H9 (cell line): ENCODE measurements around the gene SEMA4D. TPM values are rescaled to one million over a fixed set of nuclear protein-coding genes. Genes with fewer than 3 reads are reported as not detected.

Experiments used
- DNase-seq: peaks from one replicate; pipeline ENCODE4 v3.0.0-alpha.2; 2017
- H2AFZ ChIP-seq: one replicate; pipeline ENCODE4 v1.6.1; 2013; ENCODE audit warnings: mild to moderate bottlenecking, low read length, control low read depth, moderate library complexity
- H2AK5ac ChIP-seq: 2 replicates; pipeline ENCODE4 v1.6.1; 2013; ENCODE audit warnings: low read length, control low read depth, mixed read lengths; ENCODE audit not compliant: insufficient read length
- H2BK120ac ChIP-seq: one replicate; pipeline ENCODE4 v1.6.1; 2013; ENCODE audit warnings: low read depth, mild to moderate bottlenecking, low read length, control low read depth, inconsistent platforms; ENCODE audit not compliant: poor library complexity, severe bottlenecking
- H2BK12ac ChIP-seq: 2 replicates; pipeline ENCODE4 v1.6.1; 2013; ENCODE audit warnings: low read length, control low read depth, mixed read lengths, low read depth; ENCODE audit not compliant: insufficient read length
- H2BK15ac ChIP-seq: 2 replicates; pipeline ENCODE4 v1.6.1; 2013; ENCODE audit warnings: low read depth, low read length, control low read depth
- H2BK20ac ChIP-seq: one replicate; pipeline ENCODE4 v1.6.1; 2013; ENCODE audit warnings: low read depth, mild to moderate bottlenecking, low read length, control low read depth, inconsistent platforms; ENCODE audit not compliant: poor library complexity, severe bottlenecking
- H2BK5ac ChIP-seq: 2 replicates; pipeline ENCODE4 v1.6.1; 2013; ENCODE audit warnings: low read length, control low read depth, mixed read lengths; ENCODE audit not compliant: insufficient read length
- H3K14ac ChIP-seq: 2 replicates; pipeline ENCODE4 v1.6.1; 2013; ENCODE audit warnings: low read length, control low read depth; ENCODE audit not compliant: insufficient read depth
- H3K18ac ChIP-seq: 2 replicates; pipeline ENCODE4 v1.6.1; 2013; ENCODE audit warnings: low read depth, mild to moderate bottlenecking, mixed read lengths, low read length, control low read depth; ENCODE audit not compliant: insufficient read length
- H3K23ac ChIP-seq: 2 replicates; pipeline ENCODE4 v1.6.1; 2013; ENCODE audit warnings: low read length, control low read depth, mixed read lengths, low read depth; ENCODE audit not compliant: insufficient read length
- H3K23me2 ChIP-seq: 2 replicates; pipeline ENCODE4 v1.6.1; 2013; ENCODE audit warnings: low read depth, mild to moderate bottlenecking, mixed read lengths, low read length, control low read depth; ENCODE audit not compliant: insufficient read length, poor library complexity, severe bottlenecking
- H3K27ac ChIP-seq: 2 replicates; pipeline ENCODE4 v1.5.1; 2013; ENCODE audit warnings: low read length, control low read depth, mixed read lengths, low read depth; ENCODE audit not compliant: insufficient read length
- H3K27me3 ChIP-seq: 2 replicates; pipeline ENCODE4 v1.6.1; 2013; ENCODE audit warnings: low read length, control low read depth, inconsistent platforms; ENCODE audit not compliant: insufficient read depth
- H3K4ac ChIP-seq: 2 replicates; pipeline ENCODE4 v1.6.1; 2013; ENCODE audit warnings: low read depth, mild to moderate bottlenecking, control low read depth, inconsistent platforms, low read length, moderate library complexity
- H3K4me1 ChIP-seq: 2 replicates; pipeline ENCODE4 v1.6.1; 2013; ENCODE audit warnings: low read length, control low read depth, inconsistent platforms; ENCODE audit not compliant: insufficient read depth
- H3K4me2 ChIP-seq: 2 replicates; pipeline ENCODE4 v1.6.1; 2013; ENCODE audit warnings: low read length, control low read depth, mixed read lengths; ENCODE audit not compliant: insufficient read length, insufficient read depth
- H3K56ac ChIP-seq: 2 replicates; pipeline ENCODE4 v1.6.1; 2013; ENCODE audit warnings: low read depth, mild to moderate bottlenecking, mixed read lengths, low read length, control low read depth; ENCODE audit not compliant: insufficient read length
- H3K79me1 ChIP-seq: 2 replicates; pipeline ENCODE4 v1.6.1; 2013; ENCODE audit warnings: low read depth, mild to moderate bottlenecking, moderate library complexity, low read length, control low read depth, inconsistent platforms; ENCODE audit not compliant: insufficient read depth, poor library complexity, severe bottlenecking
- H3K79me2 ChIP-seq: 2 replicates; pipeline ENCODE4 v1.6.1; 2013; ENCODE audit warnings: low read length, control low read depth, inconsistent platforms; ENCODE audit not compliant: insufficient read depth
- H3K9ac ChIP-seq: 2 replicates; pipeline ENCODE4 v1.6.1; 2013; ENCODE audit warnings: low read length, control low read depth, mixed read lengths; ENCODE audit not compliant: insufficient read length; ENCODE audit errors: extremely low read depth
- H3K9me3 ChIP-seq: one replicate; pipeline ENCODE4 v1.6.1; 2013; ENCODE audit warnings: low read depth, low read length, inconsistent platforms; ENCODE audit not compliant: control insufficient read depth
- H3T11ph ChIP-seq: one replicate; pipeline ENCODE4 v1.6.1; 2013; ENCODE audit warnings: mild to moderate bottlenecking, low read length, control low read depth, inconsistent platforms
- H4K20me1 ChIP-seq: one replicate; pipeline ENCODE4 v1.6.1; 2013; ENCODE audit not compliant: control insufficient read depth, insufficient read length, insufficient read depth
- H4K5ac ChIP-seq: 2 replicates; pipeline ENCODE4 v1.6.1; 2013; ENCODE audit warnings: low read depth, mild to moderate bottlenecking, mixed read lengths, low read length, control low read depth; ENCODE audit not compliant: insufficient read length
- H4K8ac ChIP-seq: replicated peaks from 2 replicates; pipeline ENCODE4 v1.6.1; 2013; ENCODE audit warnings: low read length, control low read depth, mixed read lengths, low read depth; ENCODE audit not compliant: insufficient read length
- H4K91ac ChIP-seq: 2 replicates; pipeline ENCODE4 v1.6.1; 2013; ENCODE audit warnings: low read depth, mild to moderate bottlenecking, moderate library complexity, mixed read lengths, low read length, control low read depth; ENCODE audit not compliant: insufficient read length
- H3K27ac Mint-ChIP-seq, 3 experiments: 2 replicates in 2 of 3; 3 replicates in 1 of 3; pipeline ENCODE4 v1.8.0; 2020 to 2021; ENCODE audit warnings: mixed read lengths in 3 of 3, mild to moderate bottlenecking in 1 of 3, moderate library complexity in 1 of 3
- H3K27me3 Mint-ChIP-seq: 2 replicates; pipeline ENCODE4 v1.8.0; 2021; ENCODE audit warnings: low read depth, mild to moderate bottlenecking, moderate library complexity, mixed read lengths
- H3K36me3 Mint-ChIP-seq, 3 experiments: 2 replicates in 2 of 3; 3 replicates in 1 of 3; pipeline ENCODE4 v1.8.0; 2020 to 2021; ENCODE audit warnings: low read depth in 3 of 3, mixed read lengths in 3 of 3; ENCODE audit not compliant: insufficient read depth in 1 of 3
- H3K4me1 Mint-ChIP-seq, 2 experiments: 2 replicates each; pipeline ENCODE4 v1.8.0; 2020; ENCODE audit warnings: mixed read lengths in 2 of 2
- H3K4me3 Mint-ChIP-seq, 2 experiments: 2 replicates in 1 of 2; 3 replicates in 1 of 2; pipeline ENCODE4 v1.8.0; 2020 to 2021; ENCODE audit warnings: mild to moderate bottlenecking in 2 of 2, mixed read lengths in 2 of 2, moderate library complexity in 1 of 2
- H3K9me3 Mint-ChIP-seq, 2 experiments: 2 replicates in 1 of 2; 3 replicates in 1 of 2; pipeline ENCODE4 v1.8.0; 2020; ENCODE audit warnings: mild to moderate bottlenecking in 2 of 2, mixed read lengths in 2 of 2, moderate library complexity in 1 of 2
- CTCF ChIP-seq: fragments of 200-600 bp; sonication (generic); conservative IDR thresholded peaks from 3 replicates; pipeline ENCODE4 v1.8.0; 2021; ENCODE audit warnings: antibody characterized with exemption, mild to moderate bottlenecking
- WGBS: extraction: QIAGEN DNeasy Blood & Tissue Kit; methylation state at CpG from one replicate; pipeline ENCODE4 v1.1.7; 2013; ENCODE audit warnings: missing lambda C conversion rate, low lambda C conversion rate, mixed read lengths; ENCODE audit not compliant: insufficient read length; ENCODE audit errors: extremely low coverage; 5-methylcytosine and 5-hydroxymethylcytosine counted together
- total RNA-seq: library from RNA; stranded (reverse); gene quantifications from 2 replicates; pipeline ENCODE4 v1.2.1, GENCODE V29; 2021

SEMA4D gene
- total RNA-seq, 1 experiment from 2014 or later = 47.2 TPM

DNA sequence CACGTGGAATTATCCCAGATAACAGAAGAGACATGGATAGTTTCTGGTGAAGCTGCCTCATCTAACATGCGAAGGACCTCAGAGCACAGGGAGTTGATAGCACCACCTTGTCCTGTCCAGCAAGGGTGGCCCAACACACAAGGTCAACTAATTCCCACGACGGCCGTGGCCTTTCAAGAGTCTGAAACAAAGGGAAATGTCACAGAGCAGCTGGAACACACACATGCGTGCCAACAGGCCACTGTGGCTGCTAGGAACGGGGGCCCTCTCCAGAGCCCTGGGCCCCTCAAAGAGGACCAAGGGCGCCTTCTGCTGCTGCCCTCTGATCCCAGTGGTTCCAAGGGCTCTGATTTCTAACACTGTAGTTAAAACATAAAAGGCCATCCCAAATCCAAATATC, 128.9 kb downstream of the SEMA4D start:
- Mint-ChIP-seq H3K27me3 (peaks cover 1% of the 10 kb centered on the region; the same call in 1 of the 2 replicates), H3K36me3 (peaks cover 0 to 2% (median 0%) of the 10 kb centered on the region in 3 experiments; a peak in 2 of 7 replicates), H3K27ac (no peak overlapping the region), H3K4me3 (no peak overlapping the region), H3K4me1 (no peaks in the 10 kb centered on the region), H3K9me3 (no peaks in the 10 kb centered on the region)
- Histone ChIP-seq H2BK12ac (no peak overlapping the region), H3K4me2 (no peak overlapping the region), H2BK20ac (no peak overlapping the region), H3K27me3 (no peaks in the 10 kb centered on the region), H4K20me1 (no peaks in the 10 kb centered on the region), H2AK5ac (no peak overlapping the region), H4K91ac (no peak overlapping the region), H3K27ac (no peak overlapping the region), H3K9ac (no peak overlapping the region), H2BK5ac (no peak overlapping the region), H3K9me3 (no peaks in the 10 kb centered on the region), H3K79me1 (no peaks in the 10 kb centered on the region), H3T11ph (no peak overlapping the region), H4K5ac (no peak overlapping the region), H4K8ac (no peak overlapping the region), H2AFZ (no peak overlapping the region), H3K14ac (no peak overlapping the region), H3K4ac (no peak overlapping the region), H2BK15ac (no peak overlapping the region), H3K4me1 (no peaks in the 10 kb centered on the region), H2BK120ac (no peak overlapping the region), H3K23ac (no peak overlapping the region), H3K18ac (no peak overlapping the region), H3K79me2 (no peaks in the 10 kb centered on the region), H3K56ac (no peak overlapping the region), H3K23me2 (no peaks in the 10 kb centered on the region)
- no CpG with 5 or more reads among the region's 8 CpGs for WGBS
- no peak for DNase-seq
- TF ChIP-seq CTCF = no peak
